VCaP (cell line): ENCODE measurements around the gene COX7A2.

Source experiments
- H3K27ac ChIP-seq: fragments of 450-650 bp; 2 replicates; pipeline ENCODE4 v1.5.1; 2017
- TF ChIP-seq, protein P1 (sequence below): fragments of 450-650 bp; conservative IDR thresholded peaks from 2 replicates; pipeline ENCODE4 v1.5.1; 2017; ENCODE audit warnings: mild to moderate bottlenecking, moderate library complexity

The COX7A2 gene

GRCh38 chr6:75202676-75203131 lies 40.9 kb downstream of the COX7A2 start:
- no peak overlapping the region for H3K27ac ChIP-seq
- TF ChIP-seq, protein P1, sequence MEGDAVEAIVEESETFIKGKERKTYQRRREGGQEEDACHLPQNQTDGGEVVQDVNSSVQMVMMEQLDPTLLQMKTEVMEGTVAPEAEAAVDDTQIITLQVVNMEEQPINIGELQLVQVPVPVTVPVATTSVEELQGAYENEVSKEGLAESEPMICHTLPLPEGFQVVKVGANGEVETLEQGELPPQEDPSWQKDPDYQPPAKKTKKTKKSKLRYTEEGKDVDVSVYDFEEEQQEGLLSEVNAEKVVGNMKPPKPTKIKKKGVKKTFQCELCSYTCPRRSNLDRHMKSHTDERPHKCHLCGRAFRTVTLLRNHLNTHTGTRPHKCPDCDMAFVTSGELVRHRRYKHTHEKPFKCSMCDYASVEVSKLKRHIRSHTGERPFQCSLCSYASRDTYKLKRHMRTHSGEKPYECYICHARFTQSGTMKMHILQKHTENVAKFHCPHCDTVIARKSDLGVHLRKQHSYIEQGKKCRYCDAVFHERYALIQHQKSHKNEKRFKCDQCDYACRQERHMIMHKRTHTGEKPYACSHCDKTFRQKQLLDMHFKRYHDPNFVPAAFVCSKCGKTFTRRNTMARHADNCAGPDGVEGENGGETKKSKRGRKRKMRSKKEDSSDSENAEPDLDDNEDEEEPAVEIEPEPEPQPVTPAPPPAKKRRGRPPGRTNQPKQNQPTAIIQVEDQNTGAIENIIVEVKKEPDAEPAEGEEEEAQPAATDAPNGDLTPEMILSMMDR: no peak

DNA sequence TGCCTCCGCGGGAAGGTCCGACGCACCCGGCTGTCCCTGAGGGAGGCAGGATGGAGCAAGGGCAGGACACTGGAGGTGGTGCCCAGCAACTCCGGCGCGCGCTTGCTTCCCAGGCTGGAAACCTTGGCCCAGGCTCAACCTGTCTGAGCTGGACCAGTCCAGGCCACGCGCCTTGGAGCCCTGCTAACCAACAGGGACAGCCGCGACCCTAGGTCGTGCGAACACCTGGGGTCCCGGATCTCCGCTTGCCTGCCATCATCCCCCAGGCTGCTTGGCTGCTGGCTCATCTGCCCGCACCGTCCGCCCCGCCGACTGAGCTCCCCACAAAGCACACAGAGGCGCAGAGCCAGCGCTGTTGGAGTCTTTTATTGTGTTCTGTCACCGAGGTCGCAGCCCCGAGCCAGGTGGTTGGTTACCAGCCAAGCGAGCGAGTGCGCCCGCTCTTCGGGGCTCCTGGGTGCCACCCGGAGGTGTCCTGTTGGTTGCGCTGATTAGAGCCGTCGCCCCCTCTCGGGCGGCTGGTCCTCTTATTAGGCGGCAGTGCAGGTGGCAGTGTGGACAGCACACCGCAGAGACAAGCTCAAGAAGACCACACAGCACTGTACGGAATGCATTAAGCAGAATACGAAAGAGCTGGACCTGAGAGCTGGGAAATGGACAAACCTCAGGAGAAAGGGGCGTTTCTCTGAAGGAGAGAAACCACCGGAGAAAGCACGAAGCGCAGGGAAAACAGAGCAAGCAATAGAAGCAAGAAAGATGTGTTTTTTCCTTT lies 41.5 kb downstream of the COX7A2 start:
- H3K27ac ChIP-seq: no peak overlapping the region
- TF ChIP-seq, protein P1: no peak

DNA sequence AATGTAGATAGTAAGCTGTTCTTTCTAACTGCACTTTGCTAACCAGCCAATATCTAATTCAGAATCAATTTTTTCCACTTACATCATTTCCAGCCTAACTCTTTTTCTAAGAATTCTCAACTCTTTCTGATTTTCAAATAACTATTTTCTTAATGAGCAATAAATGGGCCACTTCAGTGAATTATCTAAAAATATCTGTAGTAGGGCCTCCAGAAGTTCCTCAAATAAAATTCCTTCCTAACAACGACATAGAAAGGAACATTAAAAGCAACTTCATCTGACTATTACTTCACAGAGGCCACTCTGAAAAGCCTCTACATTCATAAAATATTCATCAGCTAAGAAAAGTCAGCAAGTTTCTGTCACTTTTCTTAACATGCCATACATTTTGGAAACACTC lies 42.6 kb downstream of the COX7A2 start:
- TF ChIP-seq, protein P1: no peak
- H3K27ac ChIP-seq: no peak overlapping the region

- TF ChIP-seq, protein P1: no peak
- no peak overlapping the region for H3K27ac ChIP-seq
Observed at GRCh38 chr6:75199889-75200288, 43.7 kb downstream of the COX7A2 start.

- no peak overlapping the region for H3K27ac ChIP-seq
Observed at GRCh38 chr6:75196081-75196687, 47.4 kb downstream of the COX7A2 start.

GRCh38 chr6:75188221-75188925 lies 55.2 kb downstream of the COX7A2 start:
- no peak overlapping the region for H3K27ac ChIP-seq
- TF ChIP-seq, protein P1: no peak

More at GRCh38 chr6:75196081-75196687, 47.4 kb downstream of the COX7A2 start:
- TF ChIP-seq, protein P1: no peak
